T-cell (primary cell): ENCODE data around the gene H6PD. TPM values are rescaled to one million over a fixed set of nuclear protein-coding genes. Genes with fewer than 3 reads are reported as not detected.

Experiments
- ATAC-seq, 4 experiments: fragments of 200-7000 bp in 3 of 4; fragments of 150-1000 bp in 1 of 4; cut with Tn5 transposase; replicated peaks in 1 of 4; 1 replicate in 3 of 4; 2 replicates in 1 of 4; pipeline ENCODE4 v1.10.0; 2021; ENCODE audit warnings: moderate library complexity in 3 of 4, mild to moderate bottlenecking in 2 of 4, moderate number of reproducible peaks in 1 of 4
- CTCF ChIA-PET, 2 donors: fragments of 300-600 bp; sonication (Branson Sonifier 250); formaldehyde crosslinking; loops; one replicate each; lab custom pipeline; 2022; ENCODE audit warnings: antibody characterized with exemption in 2 of 2; lab: Charles Lee
- POLR2A ChIA-PET, 2 donors: fragments of 300-600 bp; sonication (Branson Sonifier 250); formaldehyde crosslinking; loops; one replicate each; lab custom pipeline; 2022; ENCODE audit warnings: antibody characterized with exemption in 2 of 2; lab: Charles Lee
- DNase-seq, 35 experiments: peaks; one replicate each; pipeline versions ENCODE4 v3.0.0 to v3.0.0-alpha.2; 2013 to 2023
- H3K27ac ChIP-seq: one replicate; pipeline ENCODE4 v1.5.1; 2013; ENCODE audit warnings: low read length
- H3K27me3 ChIP-seq, 2 experiments: replicated peaks in 1 of 2; 1 replicate in 1 of 2; 2 replicates in 1 of 2; pipeline versions ENCODE4 v1.6.1 to v1.7.0; 2013; ENCODE audit warnings: low read length in 1 of 2, mixed read lengths in 1 of 2; ENCODE audit not compliant: control insufficient read depth in 2 of 2, insufficient read depth in 2 of 2; ENCODE audit errors: extremely low read depth in 1 of 2
- H3K36me3 ChIP-seq, 2 donors: 1 replicate in 1 of 2; 2 replicates in 1 of 2; pipeline versions ENCODE4 v1.6.1 to v1.7.0; 2013; ENCODE audit warnings: low read length in 1 of 2; ENCODE audit not compliant: control insufficient read depth in 2 of 2, insufficient read depth in 1 of 2; ENCODE audit errors: extremely low read depth in 1 of 2
- H3K4me1 ChIP-seq, 2 experiments: 1 replicate in 1 of 2; 2 replicates in 1 of 2; pipeline versions ENCODE4 v1.6.1 to v1.7.0; 2013; ENCODE audit warnings: low read length in 2 of 2, mixed read lengths in 1 of 2; ENCODE audit not compliant: insufficient read depth in 2 of 2, control insufficient read depth in 1 of 2; ENCODE audit errors: extremely low read depth in 1 of 2
- H3K4me3 ChIP-seq, 2 donors: 1 replicate in 1 of 2; 2 replicates in 1 of 2; pipeline versions ENCODE4 v1.5.1 to v1.7.0; 2013; ENCODE audit warnings: mild to moderate bottlenecking in 2 of 2, low read length in 1 of 2, moderate library complexity in 1 of 2; ENCODE audit not compliant: control insufficient read depth in 1 of 2; ENCODE audit errors: extremely low read depth in 1 of 2
- H3K9me3 ChIP-seq: 2 replicates; pipeline ENCODE4 v1.7.0; 2013
- H3K27ac Mint-ChIP-seq, 2 donors: one replicate each; pipeline ENCODE4 v1.8.0; 2020 to 2021; ENCODE audit warnings: mild to moderate bottlenecking in 2 of 2, mixed read lengths in 2 of 2
- H3K27me3 Mint-ChIP-seq, 2 donors: one replicate each; pipeline ENCODE4 v1.8.0; 2021 to 2022; ENCODE audit warnings: mixed read lengths in 2 of 2
- H3K36me3 Mint-ChIP-seq: one replicate; pipeline ENCODE4 v1.8.0; 2021; ENCODE audit warnings: mixed read lengths
- H3K4me1 Mint-ChIP-seq, 3 donors: one replicate each; pipeline ENCODE4 v1.8.0; 2020 to 2022; ENCODE audit warnings: mixed read lengths in 3 of 3, mild to moderate bottlenecking in 1 of 3
- H3K4me3 Mint-ChIP-seq, 3 donors: one replicate each; pipeline ENCODE4 v1.8.0; 2020 to 2022; ENCODE audit warnings: mild to moderate bottlenecking in 3 of 3, mixed read lengths in 3 of 3, moderate library complexity in 3 of 3
- H3K9me3 Mint-ChIP-seq, 3 donors: one replicate each; pipeline ENCODE4 v1.8.0; 2020 to 2022; ENCODE audit warnings: mixed read lengths in 3 of 3
- WGBS: methylation state at CpG from one replicate; pipeline ENCODE4 v1.1.5; 2013; ENCODE audit warnings: missing lambda C conversion rate; ENCODE audit not compliant: insufficient coverage; 5-methylcytosine and 5-hydroxymethylcytosine counted together
- total RNA-seq, 35 experiments: library from RNA in 6 of 35; stranded (reverse) in 6 of 35; fragments of 120-200 nt in 1 of 35; gene quantifications; one replicate each; pipeline versions ENCODE4 v1.2.1 to v1.2.4 and lab custom pipeline; 2013 to 2026

H6PD gene
- total RNA-seq, 5 donors from 2014 or later (not counting 1 experiment from before 2014, with no cell fraction given) = 17.6 to 26.5 (median 23.9) TPM

GRCh38 chr1:9235560-9235959, 986 bp downstream of the H6PD start:
- Mint-ChIP-seq H3K9me3 (no peaks in the 10 kb centered on the region), H3K27me3 (no peaks in the 10 kb centered on the region), H3K36me3 (no peaks in the 10 kb centered on the region), H3K4me1 (peaks cover 42 to 47% (median 46%) of the 10 kb centered on the region in 3 donors), H3K27ac (peak overlapping the region; percentile 84 to 89), H3K4me3 (peak overlapping the region; percentile 83 to 92 (median 84))
- ChIA-PET CTCF (no interaction called here), POLR2A (interaction anchor here in 1 of 2 donors (0.6 kb wide), 1 partner anchor 800 kb away, joined by 3 read pairs; no protein-coding TSS in a partner anchor)
- ATAC-seq = no peak
- no peaks in the 10 kb centered on the region for H3K9me3 ChIP-seq
- peaks cover 0 to 2% of the 10 kb centered on the region in 2 donors for H3K36me3 ChIP-seq
- WGBS = 86% methylated on average over 4 of the region's 10 CpGs
- peak overlapping the region; percentile 51 to 65 for H3K4me3 ChIP-seq
- DNase-seq = no peak
- peak overlapping the region; percentile 42 for H3K27ac ChIP-seq
- no peaks in the 10 kb centered on the region for H3K27me3 ChIP-seq
- H3K4me1 ChIP-seq = peaks cover 16 to 38% of the 10 kb centered on the region in 2 experiments

GRCh38 chr1:9238134-9238533, 3.6 kb downstream of the H6PD start:
- H3K27me3 Mint-ChIP-seq = no peaks in the 10 kb centered on the region
- no peak for ATAC-seq

GRCh38 chr1:9238550-9238949, 4.0 kb downstream of the H6PD start:
- Mint-ChIP-seq H3K27ac (peak overlapping the region in 1 of 2 donors; percentile 1), H3K36me3 (peaks cover 5% of the 10 kb centered on the region), H3K9me3 (no peaks in the 10 kb centered on the region), H3K4me3 (peak overlapping the region in 1 of 3 donors; percentile 70), H3K27me3 (no peaks in the 10 kb centered on the region), H3K4me1 (peaks cover 48 to 60% (median 59%) of the 10 kb centered on the region in 3 donors)
- CTCF ChIA-PET = no interaction called here
- Histone ChIP-seq H3K27ac (no peak overlapping the region), H3K36me3 (peaks cover 0 to 2% of the 10 kb centered on the region in 2 donors), H3K4me3 (no peak overlapping the region), H3K9me3 (no peaks in the 10 kb centered on the region), H3K4me1 (peaks cover 21 to 46% of the 10 kb centered on the region in 2 experiments), H3K27me3 (no peaks in the 10 kb centered on the region)
- no peak for ATAC-seq
- 100% methylated on average over 1 of the region's 4 CpGs for WGBS
- DNase-seq = no peak
- POLR2A ChIA-PET = no interaction called here

More at GRCh38 chr1:9238134-9238533, 3.6 kb downstream of the H6PD start:
- Histone ChIP-seq H3K9me3 (no peaks in the 10 kb centered on the region), H3K36me3 (peaks cover 0 to 2% of the 10 kb centered on the region in 2 donors), H3K4me3 (no peak overlapping the region), H3K4me1 (peaks cover 21 to 46% of the 10 kb centered on the region in 2 experiments), H3K27me3 (no peaks in the 10 kb centered on the region), H3K27ac (no peak overlapping the region)
- ChIA-PET POLR2A (interaction anchor here in 1 of 2 donors (0.5 kb wide), 1 partner anchor 181 kb away, joined by 5 read pairs; no protein-coding TSS in a partner anchor), CTCF (no interaction called here)
- H3K36me3 Mint-ChIP-seq = peaks cover 5% of the 10 kb centered on the region
- no peaks in the 10 kb centered on the region for H3K9me3 Mint-ChIP-seq
- peak overlapping the region in 1 of 2 donors; percentile 1 for H3K27ac Mint-ChIP-seq
- 93% methylated on average over 6 of the region's 6 CpGs for WGBS
- H3K4me1 Mint-ChIP-seq = peaks cover 45 to 60% (median 56%) of the 10 kb centered on the region in 3 donors
- DNase-seq = no peak
- peak overlapping the region in 1 of 3 donors; percentile 70 for H3K4me3 Mint-ChIP-seq

- peak in 33 of 35 experiments; percentile 20 to 65 (median 33) for DNase-seq
- Mint-ChIP-seq H3K27ac (peak overlapping the region; percentile 36 to 60), H3K9me3 (no peaks in the 10 kb centered on the region), H3K4me1 (peaks cover 55 to 65% (median 64%) of the 10 kb centered on the region in 3 donors), H3K4me3 (peak overlapping the region; percentile 46 to 70 (median 48)), H3K27me3 (no peaks in the 10 kb centered on the region), H3K36me3 (peaks cover 5% of the 10 kb centered on the region)
- Histone ChIP-seq H3K27me3 (no peaks in the 10 kb centered on the region), H3K4me1 (peaks cover 25 to 46% of the 10 kb centered on the region in 2 experiments), H3K27ac (no peak overlapping the region), H3K4me3 (peak overlapping the region in 1 of 2 donors; percentile 56), H3K36me3 (peaks cover 0 to 2% of the 10 kb centered on the region in 2 donors), H3K9me3 (no peaks in the 10 kb centered on the region)
- ChIA-PET POLR2A (no interaction called here), CTCF (no interaction called here)
- peak; percentile 32 to 62 (median 51) for ATAC-seq
- WGBS = 17% methylated on average over 11 of the region's 16 CpGs
Measured at GRCh38 chr1:9239622-9240401, 5.2 kb downstream of the H6PD start.

- peaks cover 0 to 2% of the 10 kb centered on the region in 2 donors for H3K36me3 ChIP-seq
- no peak overlapping the region for H3K27ac ChIP-seq
- H3K4me1 ChIP-seq = peaks cover 22 to 39% of the 10 kb centered on the region in 2 experiments
- ATAC-seq (no peak), DNase-seq (no peak)
- Mint-ChIP-seq H3K4me1 (peaks cover 58 to 61% (median 60%) of the 10 kb centered on the region in 3 donors), H3K4me3 (peak overlapping the region in 1 of 3 donors; percentile 70), H3K27ac (no peak overlapping the region), H3K27me3 (no peaks in the 10 kb centered on the region), H3K9me3 (no peaks in the 10 kb centered on the region), H3K36me3 (peaks cover 9% of the 10 kb centered on the region)
- no peaks in the 10 kb centered on the region for H3K27me3 ChIP-seq
- WGBS = 100% methylated on average over 4 of the region's 8 CpGs
- ChIA-PET POLR2A (no interaction called here), CTCF (no interaction called here)
- no peak overlapping the region for H3K4me3 ChIP-seq
- no peaks in the 10 kb centered on the region for H3K9me3 ChIP-seq
Measured at GRCh38 chr1:9240914-9241820, 6.6 kb downstream of the H6PD start.

GRCh38 chr1:9241891-9242290, 7.3 kb downstream of the H6PD start:
- Mint-ChIP-seq H3K36me3 (peaks cover 15% of the 10 kb centered on the region), H3K9me3 (no peaks in the 10 kb centered on the region), H3K4me1 (peaks cover 53 to 57% (median 56%) of the 10 kb centered on the region in 3 donors), H3K27ac (no peak overlapping the region), H3K4me3 (no peak overlapping the region), H3K27me3 (no peaks in the 10 kb centered on the region)
- ChIA-PET CTCF (no interaction called here), POLR2A (no interaction called here)
- WGBS = 92% methylated on average over 4 of the region's 10 CpGs
- no peaks in the 10 kb centered on the region for H3K9me3 ChIP-seq
- H3K27ac ChIP-seq = no peak overlapping the region
- no peaks in the 10 kb centered on the region for H3K27me3 ChIP-seq
- peaks cover 2% of the 10 kb centered on the region in 2 donors for H3K36me3 ChIP-seq
- no peak overlapping the region for H3K4me3 ChIP-seq
- no peak for ATAC-seq
- H3K4me1 ChIP-seq = peaks cover 22 to 36% of the 10 kb centered on the region in 2 experiments
- no peak for DNase-seq
